ENCODE data around the gene PID1. TPM values are rescaled to one million over a fixed set of nuclear protein-coding genes. Genes with fewer than 3 reads are reported as not detected.

The PID1 gene
- total RNA-seq, 1 donor from 2014 or later, result not detected

- intact Hi-C loops (cut with micrococcal nuclease), result no loop called here
- H3K36me3 Mint-ChIP-seq (ENCODE audit: low read depth), result no peaks in the 10 kb centered on the region
- no peak overlapping the region for H3K27ac Mint-ChIP-seq
- no peaks in the 10 kb centered on the region for H3K27me3 Mint-ChIP-seq
- H3K4me3 Mint-ChIP-seq, result no peak overlapping the region
- no peak for ATAC-seq (ENCODE audit: low read depth)
- no peak for DNase-seq
- no peaks in the 10 kb centered on the region for H3K9me3 Mint-ChIP-seq
- TF ChIP-seq CTCF (IDR thresholded peaks at IDR 0.05), result no peak
- ChIA-PET CTCF (no interaction called here), POLR2A (no interaction called here)
- no peaks in the 10 kb centered on the region for H3K4me1 Mint-ChIP-seq
Observed at GRCh38 chr2:229130522-229130921, 140.6 kb downstream of the PID1 start.

GRCh38 chr2:229129738-229130371, 141.2 kb downstream of the PID1 start:
- H3K36me3 Mint-ChIP-seq (ENCODE audit: low read depth), result no peaks in the 10 kb centered on the region
- ChIA-PET POLR2A (no interaction called here), CTCF (no interaction called here)
- no peak for ATAC-seq (ENCODE audit: low read depth)
- no peaks in the 10 kb centered on the region for H3K4me1 Mint-ChIP-seq
- no peaks in the 10 kb centered on the region for H3K27me3 Mint-ChIP-seq
- intact Hi-C loops (cut with micrococcal nuclease), result no loop called here
- H3K27ac Mint-ChIP-seq, result no peak overlapping the region
- no peak for TF ChIP-seq CTCF (IDR thresholded peaks at IDR 0.05)
- no peak overlapping the region for H3K4me3 Mint-ChIP-seq
- H3K9me3 Mint-ChIP-seq, result no peaks in the 10 kb centered on the region
- DNase-seq, result no peak

GRCh38 chr2:229127471-229127870, 143.6 kb downstream of the PID1 start:
- DNase-seq (no peak), ATAC-seq (ENCODE audit: low read depth) (no peak)
- intact Hi-C loops (cut with micrococcal nuclease), result no loop called here
- Mint-ChIP-seq H3K9me3 (no peaks in the 10 kb centered on the region), H3K27me3 (no peaks in the 10 kb centered on the region), H3K27ac (no peak overlapping the region), H3K36me3 (ENCODE audit: low read depth) (no peaks in the 10 kb centered on the region), H3K4me3 (no peak overlapping the region), H3K4me1 (no peaks in the 10 kb centered on the region)
- TF ChIP-seq CTCF (IDR thresholded peaks at IDR 0.05), result no peak
- ChIA-PET POLR2A (no interaction called here), CTCF (no interaction called here)

- H3K4me1 Mint-ChIP-seq, result no peaks in the 10 kb centered on the region
- no peak for ATAC-seq (ENCODE audit: low read depth)
- H3K27me3 Mint-ChIP-seq, result no peaks in the 10 kb centered on the region
- ChIA-PET POLR2A (no interaction called here), CTCF (no interaction called here)
- H3K36me3 Mint-ChIP-seq (ENCODE audit: low read depth), result no peaks in the 10 kb centered on the region
- no peak for TF ChIP-seq CTCF (IDR thresholded peaks at IDR 0.05)
- no peak overlapping the region for H3K4me3 Mint-ChIP-seq
- no peak overlapping the region for H3K27ac Mint-ChIP-seq
- no peaks in the 10 kb centered on the region for H3K9me3 Mint-ChIP-seq
- intact Hi-C loops (cut with micrococcal nuclease), result no loop called here
- DNase-seq, result no peak
Observed at GRCh38 chr2:229126066-229126465, 145.0 kb downstream of the PID1 start.

DNA sequence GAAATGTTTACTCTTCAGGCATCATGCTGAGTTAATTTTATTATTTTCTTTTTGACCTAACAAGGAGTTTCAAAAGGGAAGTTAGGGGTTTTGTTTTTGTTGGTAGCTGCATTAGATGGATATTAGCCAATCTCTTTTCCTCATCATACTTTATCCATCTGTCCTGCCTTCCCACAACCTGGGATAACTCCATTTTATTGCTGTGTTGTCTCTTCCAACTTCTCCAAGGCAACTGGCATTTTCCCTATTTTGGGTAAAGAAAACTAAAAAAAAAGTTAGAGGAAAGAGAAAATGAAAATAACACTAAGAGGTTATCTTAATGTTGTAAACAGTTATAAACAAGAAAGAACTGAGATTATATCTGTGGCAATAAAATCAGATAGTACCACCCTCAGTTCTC, 147.0 kb downstream of the PID1 start:
- POLR2A ChIA-PET, result no interaction called here
- Mint-ChIP-seq H3K27me3 (no peaks in the 10 kb centered on the region), H3K4me1 (no peaks in the 10 kb centered on the region), H3K4me3 (no peak overlapping the region), H3K36me3 (ENCODE audit: low read depth) (no peaks in the 10 kb centered on the region), H3K9me3 (no peaks in the 10 kb centered on the region), H3K27ac (no peak overlapping the region)
- DNase-seq, result no peak
- CTCF ChIA-PET, result no interaction called here
- ATAC-seq (ENCODE audit: low read depth), result no peak
- TF ChIP-seq CTCF (IDR thresholded peaks at IDR 0.05), result no peak
- intact Hi-C loops (cut with micrococcal nuclease), result no loop called here

Measured in activated B cell treated with CpG ODN at 0.5 μM for 24 hours (primary cell).